Stimulated activated CD8-positive, alpha-beta memory T cell treated with anti-CD3 and anti-CD28 coated beads, Interleukin-15, amount 100 ng/mL, for 4 hours (primary cell): ENCODE results near the gene PRRC2B.
A peak's percentile ranks its signal among the peaks of the same experiment; 100 is the strongest.
"Not testable (repeated sequence)": the region's sequence is repeated elsewhere in the genome, so short reads cannot be mapped to it uniquely, and the experiment has no call there.

Experiments used
- DNase-seq, 2 donors: peaks; one replicate each; pipeline ENCODE4 v3.0.0-alpha.2; 2020; ENCODE audit warnings: low read depth in 2 of 2

PRRC2B gene

GRCh38 chr9:131393622-131394463 lies at the start of gene PRRC2B:
TSS of gene PRRC2B (plus strand) at chr9:131394086. CDS start at chr9:131430145, 36,059 bp downstream.
- DNase-seq = peak; percentile 69 to 74

- not testable (repeated sequence) for DNase-seq
These were observed 48.9 kb upstream of the PRRC2B start for GRCh38 chr9:131344931-131345535.

GRCh38 chr9:131346559-131346958 lies 47.3 kb upstream of the PRRC2B start:
- no peak for DNase-seq

- DNase-seq = no peak
These were observed 46.4 kb upstream of the PRRC2B start for GRCh38 chr9:131347376-131348020.

GRCh38 chr9:131348631-131349521 lies 45.0 kb upstream of the PRRC2B start:
- no peak for DNase-seq

- DNase-seq = no peak
These were observed 44.4 kb upstream of the PRRC2B start for GRCh38 chr9:131349522-131349880.

GRCh38 chr9:131349881-131350563 lies 43.9 kb upstream of the PRRC2B start:
- DNase-seq = peak; percentile 58 to 65

GRCh38 chr9:131356479-131356878 lies 37.4 kb upstream of the PRRC2B start:
- not testable (repeated sequence) for DNase-seq

- no peak for DNase-seq
These were observed 35.3 kb upstream of the PRRC2B start for GRCh38 chr9:131358556-131358955.

- DNase-seq = peak in 1 of 2 donors; percentile 14
These were observed 32.6 kb upstream of the PRRC2B start for GRCh38 chr9:131361202-131361833.

GRCh38 chr9:131365546-131365945 lies 28.3 kb upstream of the PRRC2B start:
- DNase-seq = no peak

GRCh38 chr9:131366761-131367401 lies 27.0 kb upstream of the PRRC2B start:
- no peak for DNase-seq

- no peak for DNase-seq
These were observed 26.4 kb upstream of the PRRC2B start for GRCh38 chr9:131367450-131367849.

GRCh38 chr9:131370638-131371037 lies 23.2 kb upstream of the PRRC2B start:
- DNase-seq = no peak

GRCh38 chr9:131372599-131372973 lies 21.3 kb upstream of the PRRC2B start:
- not testable (repeated sequence) for DNase-seq

GRCh38 chr9:131374638-131375037 lies 19.2 kb upstream of the PRRC2B start:
- not testable (repeated sequence) for DNase-seq

GRCh38 chr9:131379056-131379455 lies 14.8 kb upstream of the PRRC2B start:
- no peak for DNase-seq

GRCh38 chr9:131382850-131383729 lies 10.8 kb upstream of the PRRC2B start:
- no peak for DNase-seq

- no peak for DNase-seq
These were observed 8.6 kb upstream of the PRRC2B start for GRCh38 chr9:131385296-131385695.
